Measurements from ENCODE around the gene REEP1.

DNA sequence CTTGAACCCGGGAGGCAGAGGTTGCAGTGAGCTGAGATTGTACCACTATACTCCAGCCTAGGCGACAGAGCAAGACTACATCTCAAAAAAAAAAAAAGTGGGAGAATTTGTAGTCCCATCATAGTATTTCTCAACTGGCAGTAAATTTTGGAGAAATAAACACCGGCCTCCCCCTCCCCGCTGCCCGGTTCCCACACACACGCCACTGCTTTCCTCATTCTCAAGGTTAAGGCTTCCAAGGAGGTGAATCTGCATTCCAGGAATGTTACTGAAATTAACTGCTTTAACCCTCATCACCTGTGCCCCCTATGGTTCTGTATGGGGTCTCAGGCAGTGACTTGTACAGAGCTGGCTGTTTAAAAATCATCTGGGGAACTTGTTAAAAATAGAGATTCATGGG, 88.2 kb downstream of the REEP1 start:
- TF ChIP-seq EZH2 (IDR thresholded peaks at IDR 0.05; ENCODE audit: borderline replicate concordance, low read length) (no peak), CTCF (IDR thresholded peaks at IDR 0.05; ENCODE audit: low read length) (no peak)
